Activated CD8-positive, alpha-beta T cell treated with anti-CD3 and anti-CD28 coated beads for 36 hours (primary cell): Measurements from ENCODE around the gene MACC1. TPM values are rescaled to one million over a fixed set of nuclear protein-coding genes. Genes with fewer than 3 reads are reported as not detected.

Experiments
- ATAC-seq: fragments of 200-7000 bp; cut with Tn5 transposase; one replicate; pipeline ENCODE4 v1.10.0; 2021; ENCODE audit warnings: mild to moderate bottlenecking, moderate library complexity
- CTCF ChIA-PET: fragments of 350-600 bp; sonication (Branson Sonifier 250); formaldehyde crosslinking; loops from one replicate; lab custom pipeline; 2021; ENCODE audit warnings: antibody characterized with exemption; lab: Charles Lee
- POLR2A ChIA-PET: fragments of 350-600 bp; sonication (Branson Sonifier 250); formaldehyde crosslinking; loops from one replicate; lab custom pipeline; 2021; ENCODE audit warnings: antibody characterized with exemption; lab: Charles Lee
- DNase-seq: peaks from one replicate; pipeline ENCODE4 v3.0.0-alpha.2; 2020
- H3K27ac Mint-ChIP-seq: one replicate; pipeline ENCODE4 v1.8.0; 2021; ENCODE audit warnings: mild to moderate bottlenecking, mixed read lengths
- H3K27me3 Mint-ChIP-seq: one replicate; pipeline ENCODE4 v1.8.0; 2021; ENCODE audit warnings: mixed read lengths
- H3K36me3 Mint-ChIP-seq: one replicate; pipeline ENCODE4 v1.8.0; 2021; ENCODE audit warnings: low read depth, mixed read lengths
- H3K4me1 Mint-ChIP-seq: one replicate; pipeline ENCODE4 v1.8.0; 2021; ENCODE audit warnings: low read depth, mixed read lengths
- H3K4me3 Mint-ChIP-seq: one replicate; pipeline ENCODE4 v1.8.0; 2021; ENCODE audit warnings: mild to moderate bottlenecking, moderate library complexity, mixed read lengths
- H3K9me3 Mint-ChIP-seq: one replicate; pipeline ENCODE4 v1.8.0; 2021; ENCODE audit warnings: mixed read lengths
- intact Hi-C: fragments of 100-400 bp; cut with micrococcal nuclease; formaldehyde crosslinking; loops from one replicate; pipeline ENCODE4 v1.10.0; 2022
- total RNA-seq, 2 experiments: library from RNA; stranded (reverse); gene quantifications; one replicate each; pipeline ENCODE4 v1.2.3, GENCODE V29; 2021
- TF ChIP-seq, protein P1 (sequence below): fragments of 200-600 bp; IDR thresholded peaks from one replicate; pipeline ENCODE4 v1.8.0; 2022; ENCODE audit warnings: antibody characterized with exemption, mild to moderate bottlenecking

Gene MACC1, protein sequence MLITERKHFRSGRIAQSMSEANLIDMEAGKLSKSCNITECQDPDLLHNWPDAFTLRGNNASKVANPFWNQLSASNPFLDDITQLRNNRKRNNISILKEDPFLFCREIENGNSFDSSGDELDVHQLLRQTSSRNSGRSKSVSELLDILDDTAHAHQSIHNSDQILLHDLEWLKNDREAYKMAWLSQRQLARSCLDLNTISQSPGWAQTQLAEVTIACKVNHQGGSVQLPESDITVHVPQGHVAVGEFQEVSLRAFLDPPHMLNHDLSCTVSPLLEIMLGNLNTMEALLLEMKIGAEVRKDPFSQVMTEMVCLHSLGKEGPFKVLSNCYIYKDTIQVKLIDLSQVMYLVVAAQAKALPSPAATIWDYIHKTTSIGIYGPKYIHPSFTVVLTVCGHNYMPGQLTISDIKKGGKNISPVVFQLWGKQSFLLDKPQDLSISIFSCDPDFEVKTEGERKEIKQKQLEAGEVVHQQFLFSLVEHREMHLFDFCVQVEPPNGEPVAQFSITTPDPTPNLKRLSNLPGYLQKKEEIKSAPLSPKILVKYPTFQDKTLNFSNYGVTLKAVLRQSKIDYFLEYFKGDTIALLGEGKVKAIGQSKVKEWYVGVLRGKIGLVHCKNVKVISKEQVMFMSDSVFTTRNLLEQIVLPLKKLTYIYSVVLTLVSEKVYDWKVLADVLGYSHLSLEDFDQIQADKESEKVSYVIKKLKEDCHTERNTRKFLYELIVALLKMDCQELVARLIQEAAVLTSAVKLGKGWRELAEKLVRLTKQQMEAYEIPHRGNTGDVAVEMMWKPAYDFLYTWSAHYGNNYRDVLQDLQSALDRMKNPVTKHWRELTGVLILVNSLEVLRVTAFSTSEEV
- total RNA-seq, result under 1 TPM; 0.14 to 0.38 TPM

DNA sequence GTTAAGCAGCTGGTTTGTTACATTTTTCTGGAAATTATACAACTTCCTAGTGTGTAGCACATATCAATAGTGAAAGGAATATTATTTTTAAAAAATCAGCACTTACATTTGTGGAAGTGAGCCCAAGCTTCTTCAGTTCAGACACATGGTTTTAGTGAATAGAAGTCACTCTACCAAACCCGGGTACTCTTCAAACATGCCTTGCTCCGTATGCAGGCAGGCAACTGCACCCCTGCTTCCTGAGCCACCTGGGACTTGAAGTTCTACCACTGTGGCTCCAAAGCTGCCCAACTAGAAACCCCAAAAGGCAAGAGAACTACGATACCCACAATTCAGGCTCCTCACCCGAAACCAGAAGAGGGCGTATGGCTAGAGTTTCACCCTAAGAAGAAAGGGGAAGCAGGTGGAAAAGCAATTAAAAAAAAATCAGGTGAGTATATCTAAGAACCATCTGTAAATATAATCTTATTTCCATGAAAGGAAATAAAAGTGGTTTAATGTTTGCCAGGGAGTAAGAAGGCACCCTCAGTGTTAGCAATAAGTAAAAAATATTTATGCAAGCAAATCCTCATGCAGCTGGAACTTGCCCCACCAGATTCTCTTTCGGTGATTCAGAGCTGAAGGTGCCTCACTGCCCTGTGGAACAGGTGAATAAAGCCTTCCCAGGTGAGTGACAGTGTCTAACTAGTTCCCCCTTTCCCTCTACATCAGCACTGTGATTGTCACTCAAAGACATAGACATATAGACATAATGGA, at the start of gene MACC1:
Gene MACC1, minus strand, starts transcription at position 192 of the 756 bp plus-strand sequence. CDS start 55,522 bp downstream, outside the sequence.
- DNase-seq, result peak; percentile 40
- Mint-ChIP-seq H3K4me3 (peak within 1 kb of the TSS; percentile 40), H3K36me3 (no peaks in the 10 kb centered on the region), H3K4me1 (peaks cover 16% of the 10 kb centered on the region), H3K9me3 (no peaks in the 10 kb centered on the region), H3K27me3 (peaks cover 6% of the 10 kb centered on the region), H3K27ac (no peak within 1 kb of the TSS)
- ATAC-seq, result peak; percentile 69
- POLR2A ChIA-PET, result no interaction called here
- CTCF ChIA-PET, result interaction anchor here (1.3 kb wide), 1 partner anchor 20 kb away, joined by 3 read pairs; no protein-coding TSS in a partner anchor
- intact Hi-C loops, result no loop called here
- TF ChIP-seq, protein P1, sequence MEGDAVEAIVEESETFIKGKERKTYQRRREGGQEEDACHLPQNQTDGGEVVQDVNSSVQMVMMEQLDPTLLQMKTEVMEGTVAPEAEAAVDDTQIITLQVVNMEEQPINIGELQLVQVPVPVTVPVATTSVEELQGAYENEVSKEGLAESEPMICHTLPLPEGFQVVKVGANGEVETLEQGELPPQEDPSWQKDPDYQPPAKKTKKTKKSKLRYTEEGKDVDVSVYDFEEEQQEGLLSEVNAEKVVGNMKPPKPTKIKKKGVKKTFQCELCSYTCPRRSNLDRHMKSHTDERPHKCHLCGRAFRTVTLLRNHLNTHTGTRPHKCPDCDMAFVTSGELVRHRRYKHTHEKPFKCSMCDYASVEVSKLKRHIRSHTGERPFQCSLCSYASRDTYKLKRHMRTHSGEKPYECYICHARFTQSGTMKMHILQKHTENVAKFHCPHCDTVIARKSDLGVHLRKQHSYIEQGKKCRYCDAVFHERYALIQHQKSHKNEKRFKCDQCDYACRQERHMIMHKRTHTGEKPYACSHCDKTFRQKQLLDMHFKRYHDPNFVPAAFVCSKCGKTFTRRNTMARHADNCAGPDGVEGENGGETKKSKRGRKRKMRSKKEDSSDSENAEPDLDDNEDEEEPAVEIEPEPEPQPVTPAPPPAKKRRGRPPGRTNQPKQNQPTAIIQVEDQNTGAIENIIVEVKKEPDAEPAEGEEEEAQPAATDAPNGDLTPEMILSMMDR, result no peak

DNA sequence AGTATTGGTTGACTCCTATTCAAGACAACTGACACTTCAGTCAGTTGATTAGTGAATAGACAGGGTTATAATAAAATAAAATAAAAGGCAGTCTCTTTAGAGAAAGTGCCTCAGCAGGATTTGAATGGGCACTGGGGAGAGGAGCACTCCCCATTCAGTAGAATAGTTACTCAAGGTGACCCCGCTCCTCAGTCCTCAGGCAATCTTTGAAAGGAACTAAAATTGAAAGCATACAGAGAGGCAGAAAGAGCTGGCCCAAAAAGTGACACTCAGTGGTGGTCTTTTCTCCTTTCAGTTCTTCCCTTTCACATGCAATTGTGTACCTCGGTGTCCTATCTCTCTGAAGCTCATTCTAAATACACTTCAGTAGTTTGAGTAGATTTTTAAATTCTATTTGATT, 47.4 kb upstream of the MACC1 start:
- intact Hi-C loops, result no loop called here
- no peak for DNase-seq
- no peak overlapping the region for H3K4me3 Mint-ChIP-seq
- H3K27ac Mint-ChIP-seq, result no peak overlapping the region
- TF ChIP-seq, protein P1, result no peak
- no peaks in the 10 kb centered on the region for H3K9me3 Mint-ChIP-seq
- ChIA-PET CTCF (no interaction called here), POLR2A (no interaction called here)
- no peaks in the 10 kb centered on the region for H3K36me3 Mint-ChIP-seq
- peaks cover 6% of the 10 kb centered on the region for H3K27me3 Mint-ChIP-seq
- H3K4me1 Mint-ChIP-seq, result no peaks in the 10 kb centered on the region
- ATAC-seq, result no peak

DNA sequence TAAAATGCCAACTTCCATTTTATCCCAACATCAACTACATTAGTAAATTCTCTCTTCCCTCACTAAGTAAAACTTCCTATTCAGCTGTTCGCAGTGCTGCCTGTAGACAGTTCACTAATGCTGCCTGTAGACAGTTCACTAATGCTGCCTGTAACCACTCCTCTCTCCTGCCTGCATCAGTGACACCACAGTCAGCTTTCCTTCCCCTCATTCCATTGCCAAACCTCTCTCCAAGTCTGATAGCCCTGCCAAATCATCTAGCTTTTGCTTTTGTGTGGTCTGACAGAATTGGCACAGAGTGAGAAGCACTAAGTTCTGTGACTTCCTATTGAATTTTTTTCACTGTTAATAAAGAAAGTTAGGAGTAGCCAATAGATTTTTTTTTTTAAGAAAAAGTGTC, 43.0 kb upstream of the MACC1 start:
- peaks cover 4% of the 10 kb centered on the region for H3K27me3 Mint-ChIP-seq
- H3K27ac Mint-ChIP-seq, result no peak overlapping the region
- intact Hi-C loops, result no loop called here
- ATAC-seq (no peak), DNase-seq (no peak)
- TF ChIP-seq, protein P1, result no peak
- ChIA-PET POLR2A (no interaction called here), CTCF (no interaction called here)
- H3K4me3 Mint-ChIP-seq, result no peak overlapping the region
- H3K4me1 Mint-ChIP-seq, result no peaks in the 10 kb centered on the region
- no peaks in the 10 kb centered on the region for H3K9me3 Mint-ChIP-seq
- H3K36me3 Mint-ChIP-seq, result no peaks in the 10 kb centered on the region

DNA sequence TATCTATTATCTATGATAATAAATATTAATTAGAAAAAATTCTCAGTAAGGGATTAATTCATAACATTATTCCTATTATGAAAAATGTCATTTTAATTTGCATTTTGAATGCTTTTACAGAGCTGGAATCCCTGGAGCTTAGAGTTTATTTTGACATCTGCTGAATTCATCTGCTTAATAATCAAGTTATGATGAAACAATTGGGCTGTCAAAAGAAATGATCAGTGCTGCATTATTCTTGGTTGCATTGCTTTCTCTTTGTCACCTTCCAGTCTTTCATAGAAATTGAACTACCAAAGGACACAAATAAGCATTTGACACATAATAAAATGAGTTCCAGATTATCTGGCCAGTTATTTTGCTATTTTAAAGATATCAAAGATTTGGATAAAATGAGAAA, 40.0 kb upstream of the MACC1 start:
- intact Hi-C loops, result no loop called here
- Mint-ChIP-seq H3K27me3 (peaks cover 4% of the 10 kb centered on the region), H3K36me3 (no peaks in the 10 kb centered on the region), H3K4me3 (no peak overlapping the region), H3K9me3 (no peaks in the 10 kb centered on the region), H3K27ac (no peak overlapping the region), H3K4me1 (no peaks in the 10 kb centered on the region)
- ChIA-PET CTCF (no interaction called here), POLR2A (no interaction called here)
- TF ChIP-seq, protein P1, result no peak
- DNase-seq (no peak), ATAC-seq (no peak)
